A673 (cell line): ENCODE data around the gene CTSO. TPM values are rescaled to one million over a fixed set of nuclear protein-coding genes. Genes with fewer than 3 reads are reported as not detected.
"Not testable (repeated sequence)": the region's sequence is repeated elsewhere in the genome, so short reads cannot be mapped to it uniquely, and the experiment has no call there.

ENCODE experiments used
- BruUV-seq: library from RNA; stranded (reverse); fragments of 400-500 nt; replicated peaks from 2 replicates; lab custom pipeline; 2021; lab: Mats Ljungman, UMichigan
- CTCF ChIA-PET: fragments of 300-600 bp; sonication (Branson Sonifier 250); formaldehyde crosslinking; loops from one replicate; lab custom pipeline; 2022; ENCODE audit warnings: antibody characterized with exemption; lab: Charles Lee
- POLR2A ChIA-PET: fragments of 300-600 bp; sonication (Branson Sonifier 250); formaldehyde crosslinking; loops from one replicate; lab custom pipeline; 2022; ENCODE audit warnings: antibody characterized with exemption; ENCODE audit not compliant: low non-redundant PET; lab: Charles Lee
- DNase-seq: peaks from one replicate; pipeline ENCODE4 v3.0.0-alpha.2; 2015; ENCODE audit warnings: low spot score
- H3K27ac ChIP-seq: fragments of 200-600 bp; sonication (generic); 2 replicates; pipeline ENCODE4 v1.5.1; 2016; ENCODE audit warnings: mixed run types, low read depth, mild to moderate bottlenecking, mixed read lengths, antibody characterized with exemption, low read length; ENCODE audit not compliant: poor library complexity, severe bottlenecking
- H3K27me3 ChIP-seq: fragments of 200-600 bp; sonication (generic); replicated peaks from 2 replicates; pipeline ENCODE4 v1.6.1; 2017; ENCODE audit warnings: mixed run types, low read depth, mild to moderate bottlenecking, mixed read lengths, antibody characterized with exemption, low read length; ENCODE audit not compliant: insufficient read depth, poor library complexity
- H3K36me3 ChIP-seq: fragments of 200-600 bp; sonication (generic); 2 replicates; pipeline ENCODE4 v1.6.1; 2016; ENCODE audit warnings: mixed run types, mild to moderate bottlenecking, mixed read lengths, antibody characterized with exemption, low read length; ENCODE audit not compliant: insufficient read depth, poor library complexity, severe bottlenecking
- H3K4me1 ChIP-seq: fragments of 200-600 bp; sonication (generic); 2 replicates; pipeline ENCODE4 v1.6.1; 2017; ENCODE audit warnings: mixed run types, mild to moderate bottlenecking, mixed read lengths, antibody characterized with exemption, low read length; ENCODE audit not compliant: insufficient read depth, poor library complexity, severe bottlenecking
- H3K4me3 ChIP-seq: fragments of 200-600 bp; sonication (generic); 2 replicates; pipeline ENCODE4 v1.5.1; 2016; ENCODE audit warnings: low read depth, mixed run types, mild to moderate bottlenecking, mixed read lengths, low read length; ENCODE audit not compliant: poor library complexity, severe bottlenecking
- H3K9me3 ChIP-seq: fragments of 200-600 bp; sonication (generic); 2 replicates; pipeline ENCODE4 v1.6.1; 2016; ENCODE audit warnings: mixed run types, low read depth, mild to moderate bottlenecking, mixed read lengths, antibody characterized with exemption, low read length; ENCODE audit not compliant: poor library complexity, severe bottlenecking
- EZH2 ChIP-seq: fragments of 200-600 bp; sonication (generic); IDR thresholded peaks from 2 replicates; pipeline ENCODE4 v1.6.1; 2017; ENCODE audit warnings: borderline replicate concordance, low read depth, mild to moderate bottlenecking, mixed read lengths, antibody characterized with exemption, low read length; ENCODE audit not compliant: poor library complexity, severe bottlenecking
- intact Hi-C: fragments of 100-400 bp; cut with micrococcal nuclease; formaldehyde crosslinking; loops from one replicate; pipeline ENCODE4 v1.10.0; 2022; ENCODE audit not compliant: unreplicated experiment
- total RNA-seq: library from RNA; stranded (reverse); gene quantifications from 2 replicates; pipeline ENCODE4 v1.2.3, GENCODE V29; 2021
- TF ChIP-seq, protein P1 (sequence below): fragments of 300-800, 200-600 bp; sonication (generic); conservative IDR thresholded peaks from 2 replicates; pipeline ENCODE4 v1.5.1; 2017; ENCODE audit warnings: low read depth, mild to moderate bottlenecking, antibody characterized with exemption, low read length, moderate library complexity, mixed read lengths

The CTSO gene
- total RNA-seq, 1 experiment from 2014 or later: 1.4 TPM

DNA sequence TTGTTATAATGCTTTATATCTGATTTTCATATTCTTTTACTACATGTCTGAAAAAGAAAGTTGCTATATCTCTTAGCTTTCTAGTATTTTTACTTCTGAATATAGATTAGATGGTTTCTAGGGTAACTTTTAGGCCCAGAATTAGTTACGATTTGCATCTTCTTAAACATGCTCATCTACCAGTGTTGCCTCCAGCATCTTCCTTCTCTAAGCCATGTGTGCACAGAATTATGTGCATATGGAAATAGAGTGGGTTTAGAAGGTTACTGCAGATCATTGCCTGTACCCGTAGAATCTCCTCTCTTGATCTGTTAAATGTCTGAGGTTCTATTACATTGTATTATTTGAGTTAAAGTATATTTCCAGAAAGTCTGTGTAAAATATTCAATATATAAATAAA, 52.7 kb downstream of the CTSO start:
- Histone ChIP-seq H3K4me3 (no peak overlapping the region), H3K27ac (no peak overlapping the region), H3K36me3 (no peaks in the 10 kb centered on the region), H3K9me3 (no peaks in the 10 kb centered on the region), H3K27me3 (no peaks in the 10 kb centered on the region), H3K4me1 (no peaks in the 10 kb centered on the region)
- BruUV-seq: no TSS peak
- no peak for DNase-seq
- CTCF ChIA-PET: no interaction called here
- POLR2A ChIA-PET: no interaction called here
- TF ChIP-seq, protein P1, sequence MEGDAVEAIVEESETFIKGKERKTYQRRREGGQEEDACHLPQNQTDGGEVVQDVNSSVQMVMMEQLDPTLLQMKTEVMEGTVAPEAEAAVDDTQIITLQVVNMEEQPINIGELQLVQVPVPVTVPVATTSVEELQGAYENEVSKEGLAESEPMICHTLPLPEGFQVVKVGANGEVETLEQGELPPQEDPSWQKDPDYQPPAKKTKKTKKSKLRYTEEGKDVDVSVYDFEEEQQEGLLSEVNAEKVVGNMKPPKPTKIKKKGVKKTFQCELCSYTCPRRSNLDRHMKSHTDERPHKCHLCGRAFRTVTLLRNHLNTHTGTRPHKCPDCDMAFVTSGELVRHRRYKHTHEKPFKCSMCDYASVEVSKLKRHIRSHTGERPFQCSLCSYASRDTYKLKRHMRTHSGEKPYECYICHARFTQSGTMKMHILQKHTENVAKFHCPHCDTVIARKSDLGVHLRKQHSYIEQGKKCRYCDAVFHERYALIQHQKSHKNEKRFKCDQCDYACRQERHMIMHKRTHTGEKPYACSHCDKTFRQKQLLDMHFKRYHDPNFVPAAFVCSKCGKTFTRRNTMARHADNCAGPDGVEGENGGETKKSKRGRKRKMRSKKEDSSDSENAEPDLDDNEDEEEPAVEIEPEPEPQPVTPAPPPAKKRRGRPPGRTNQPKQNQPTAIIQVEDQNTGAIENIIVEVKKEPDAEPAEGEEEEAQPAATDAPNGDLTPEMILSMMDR: no peak
- no peak for TF ChIP-seq EZH2
- intact Hi-C loops: no loop called here

DNA sequence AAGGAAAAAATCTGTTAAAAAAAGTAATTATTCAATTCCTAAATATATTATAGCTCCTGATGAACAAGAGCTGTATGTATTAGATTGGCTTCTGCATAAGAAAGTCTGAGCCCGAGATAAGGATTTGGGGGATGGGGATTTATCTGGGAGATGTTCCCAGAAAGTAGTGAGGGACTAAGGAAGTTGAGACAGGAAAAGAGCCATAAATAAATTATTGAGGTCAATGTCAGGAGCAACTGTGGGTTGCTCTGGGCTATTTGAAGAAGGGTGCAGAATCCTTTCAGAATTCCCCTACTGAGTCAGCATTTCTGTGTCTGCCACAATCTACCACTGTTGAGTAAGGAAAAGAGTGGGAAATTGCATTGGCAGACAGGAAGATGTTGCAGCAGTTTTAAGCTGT, 53.3 kb downstream of the CTSO start:
- no TSS peak for BruUV-seq
- Histone ChIP-seq H3K4me3 (no peak overlapping the region), H3K9me3 (no peaks in the 10 kb centered on the region), H3K4me1 (no peaks in the 10 kb centered on the region), H3K36me3 (no peaks in the 10 kb centered on the region), H3K27me3 (no peaks in the 10 kb centered on the region), H3K27ac (no peak overlapping the region)
- TF ChIP-seq, protein P1: no peak
- TF ChIP-seq EZH2: no peak
- ChIA-PET POLR2A (no interaction called here), CTCF (no interaction called here)
- intact Hi-C loops: no loop called here
- peak; percentile 13 for DNase-seq

DNA sequence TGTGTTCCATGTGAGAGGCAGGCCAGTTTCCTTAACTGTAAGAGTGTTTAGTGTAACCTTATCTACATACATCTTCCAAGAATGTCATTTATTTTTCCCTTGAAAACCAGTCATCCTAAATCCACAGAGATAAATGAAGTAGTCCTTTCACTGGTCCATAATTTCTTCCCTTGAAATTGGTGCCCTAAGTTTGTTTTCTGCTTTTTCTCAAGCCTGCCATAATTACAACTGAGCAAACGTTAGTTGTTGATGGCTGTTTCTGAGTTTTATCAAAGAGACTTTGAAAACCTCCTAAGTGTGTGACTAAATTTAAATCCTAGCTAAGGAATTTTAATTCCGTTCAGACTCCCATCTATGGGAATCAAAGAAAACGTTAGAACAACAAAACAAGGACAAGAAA, 53.8 kb downstream of the CTSO start:
- CTCF ChIA-PET: no interaction called here
- no peaks in the 10 kb centered on the region for H3K27me3 ChIP-seq
- H3K36me3 ChIP-seq: no peaks in the 10 kb centered on the region
- no peaks in the 10 kb centered on the region for H3K4me1 ChIP-seq
- H3K27ac ChIP-seq: no peak overlapping the region
- TF ChIP-seq, protein P1: no peak
- TF ChIP-seq EZH2: no peak
- DNase-seq: no peak
- BruUV-seq: no TSS peak
- POLR2A ChIA-PET: no interaction called here
- no peaks in the 10 kb centered on the region for H3K9me3 ChIP-seq
- intact Hi-C loops: no loop called here
- H3K4me3 ChIP-seq: no peak overlapping the region

DNA sequence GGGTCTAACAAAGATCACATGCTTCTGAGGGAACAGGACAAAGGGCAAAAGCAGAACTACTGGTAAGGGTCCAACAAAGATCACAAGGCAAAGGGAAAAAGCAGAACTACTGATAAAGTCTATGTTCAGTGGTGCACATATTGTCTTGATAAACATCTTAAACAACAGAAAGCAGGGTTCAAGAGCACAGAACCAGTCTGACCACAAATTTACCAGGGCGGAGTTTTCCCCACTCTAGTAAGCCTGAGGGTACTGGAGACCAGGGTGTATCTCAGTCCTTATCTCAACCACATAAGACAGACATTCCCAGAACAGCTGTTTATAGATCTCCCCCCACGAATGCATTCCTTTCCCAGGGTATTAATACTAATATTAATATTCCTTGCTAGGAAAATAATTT, 55.3 kb downstream of the CTSO start:
- DNase-seq, H3K36me3 ChIP-seq, H3K9me3 ChIP-seq, H3K27ac ChIP-seq, intact Hi-C loops, CTCF ChIA-PET, POLR2A ChIA-PET, H3K27me3 ChIP-seq, H3K4me1 ChIP-seq, BruUV-seq, H3K4me3 ChIP-seq: not testable (repeated sequence)
